ENCODE data around the gene VPS35L. TPM values are rescaled to one million over a fixed set of nuclear protein-coding genes. Genes with fewer than 3 reads are reported as not detected.

Gene VPS35L
- total RNA-seq, 1 donor from 2014 or later: 45.9 TPM

DNA sequence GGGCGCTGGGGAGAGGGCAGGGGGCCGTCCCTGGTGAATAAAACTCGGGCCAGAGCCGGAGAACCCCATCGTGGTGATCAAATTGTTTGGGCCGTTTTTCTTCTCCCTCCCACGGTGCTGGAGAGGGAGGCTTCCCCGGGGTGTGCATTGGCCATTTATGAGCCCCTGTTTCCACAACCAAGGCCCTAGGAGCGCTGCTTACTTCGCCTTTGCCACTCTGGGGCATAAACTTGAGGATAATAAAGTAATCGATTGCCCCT, 31.2 kb upstream of the VPS35L start:
- peaks cover 16% of the 10 kb centered on the region for H3K36me3 ChIP-seq
- intact Hi-C loops (cut with DNase I): no loop called here
- H3K27me3 ChIP-seq (ENCODE audit: low read depth): no peaks in the 10 kb centered on the region
- ATAC-seq: peak in 1 of 2 donors; percentile 0
- peak overlapping the region; percentile 94 for H3K4me3 ChIP-seq
- H3K4me1 ChIP-seq: peaks cover 46% of the 10 kb centered on the region
- no peak for DNase-seq
- peak overlapping the region; percentile 90 for H3K27ac ChIP-seq
- TF ChIP-seq, protein P1, sequence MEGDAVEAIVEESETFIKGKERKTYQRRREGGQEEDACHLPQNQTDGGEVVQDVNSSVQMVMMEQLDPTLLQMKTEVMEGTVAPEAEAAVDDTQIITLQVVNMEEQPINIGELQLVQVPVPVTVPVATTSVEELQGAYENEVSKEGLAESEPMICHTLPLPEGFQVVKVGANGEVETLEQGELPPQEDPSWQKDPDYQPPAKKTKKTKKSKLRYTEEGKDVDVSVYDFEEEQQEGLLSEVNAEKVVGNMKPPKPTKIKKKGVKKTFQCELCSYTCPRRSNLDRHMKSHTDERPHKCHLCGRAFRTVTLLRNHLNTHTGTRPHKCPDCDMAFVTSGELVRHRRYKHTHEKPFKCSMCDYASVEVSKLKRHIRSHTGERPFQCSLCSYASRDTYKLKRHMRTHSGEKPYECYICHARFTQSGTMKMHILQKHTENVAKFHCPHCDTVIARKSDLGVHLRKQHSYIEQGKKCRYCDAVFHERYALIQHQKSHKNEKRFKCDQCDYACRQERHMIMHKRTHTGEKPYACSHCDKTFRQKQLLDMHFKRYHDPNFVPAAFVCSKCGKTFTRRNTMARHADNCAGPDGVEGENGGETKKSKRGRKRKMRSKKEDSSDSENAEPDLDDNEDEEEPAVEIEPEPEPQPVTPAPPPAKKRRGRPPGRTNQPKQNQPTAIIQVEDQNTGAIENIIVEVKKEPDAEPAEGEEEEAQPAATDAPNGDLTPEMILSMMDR (IDR thresholded peaks at IDR 0.05): no peak
- no peaks in the 10 kb centered on the region for H3K9me3 ChIP-seq

DNA sequence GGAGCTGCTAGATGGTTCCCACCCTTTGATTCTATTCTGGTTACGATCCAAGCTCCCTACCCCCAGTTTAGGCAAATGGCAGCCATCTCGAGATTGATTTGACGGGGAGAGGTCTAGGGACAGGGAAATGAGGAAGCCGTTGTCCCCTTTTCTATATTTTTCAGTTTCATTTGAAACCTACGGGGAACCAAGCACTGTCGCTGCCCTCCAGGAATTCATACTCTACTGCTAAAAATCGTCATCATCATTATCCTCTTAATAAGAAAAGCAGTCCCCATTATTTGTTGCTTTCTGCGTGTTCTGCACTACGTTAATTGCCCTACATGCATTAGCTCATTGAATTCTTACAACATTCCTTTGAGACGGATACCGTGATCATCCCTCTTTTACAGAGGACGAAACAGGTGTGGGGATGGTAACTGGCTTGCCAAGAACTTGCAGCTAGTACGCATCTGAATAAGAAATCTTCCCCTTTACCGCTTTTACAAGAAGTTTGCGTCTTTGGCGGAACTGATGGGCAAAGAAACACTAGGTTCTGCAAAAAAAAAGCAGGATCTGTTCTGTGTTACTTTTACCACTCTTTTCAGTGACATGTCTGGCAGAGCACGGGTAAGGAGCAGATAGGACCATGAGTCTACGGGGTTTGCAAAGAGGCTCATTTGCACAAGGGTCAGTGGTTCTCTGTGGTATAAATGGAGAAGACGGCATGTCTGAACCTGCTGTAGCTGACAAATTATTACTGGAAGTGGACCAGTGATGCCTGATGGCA, 30.7 kb upstream of the VPS35L start:
- intact Hi-C loops (cut with DNase I): no loop called here
- H3K27ac ChIP-seq: peak overlapping the region; percentile 90

GRCh38 chr16:19525385-19525723, 30.1 kb upstream of the VPS35L start:
- ATAC-seq (no peak), DNase-seq (no peak)
- TF ChIP-seq, protein P1 (IDR thresholded peaks at IDR 0.05): no peak
- Histone ChIP-seq H3K9me3 (no peaks in the 10 kb centered on the region), H3K27ac (no peak overlapping the region), H3K4me3 (peak overlapping the region; percentile 94), H3K36me3 (peaks cover 25% of the 10 kb centered on the region), H3K27me3 (ENCODE audit: low read depth) (no peaks in the 10 kb centered on the region), H3K4me1 (peaks cover 36% of the 10 kb centered on the region)
- intact Hi-C loops (cut with DNase I): no loop called here

More for the DNA sequence above, 30.7 kb upstream of the VPS35L start:
- H3K27me3 ChIP-seq (ENCODE audit: low read depth): no peaks in the 10 kb centered on the region
- peak overlapping the region; percentile 94 for H3K4me3 ChIP-seq
- TF ChIP-seq, protein P1 (IDR thresholded peaks at IDR 0.05): no peak
- peaks cover 21% of the 10 kb centered on the region for H3K36me3 ChIP-seq
- H3K9me3 ChIP-seq: no peaks in the 10 kb centered on the region
- no peak for DNase-seq
- peaks cover 41% of the 10 kb centered on the region for H3K4me1 ChIP-seq
- no peak for ATAC-seq

DNA sequence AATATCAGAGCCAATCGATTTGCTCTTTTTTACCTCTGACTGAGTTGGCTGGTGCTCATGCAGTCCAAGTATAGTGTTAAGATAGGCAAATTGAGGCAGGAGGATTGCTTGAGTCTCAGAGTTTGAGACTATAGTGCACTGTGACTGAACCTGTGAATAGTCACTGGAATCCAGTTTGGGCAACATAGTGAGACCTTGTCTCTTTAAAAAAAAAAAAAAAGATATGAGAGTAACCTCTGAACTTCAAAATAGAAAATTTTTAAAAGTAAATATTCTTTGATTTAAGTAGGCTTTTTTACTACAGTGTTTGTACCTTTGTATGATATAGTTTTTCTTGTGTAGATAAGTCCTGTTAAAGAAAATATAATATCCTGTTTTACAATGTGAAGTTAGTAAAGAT, 28.3 kb upstream of the VPS35L start:
- TF ChIP-seq, protein P1 (IDR thresholded peaks at IDR 0.05): no peak
- Histone ChIP-seq H3K27me3 (ENCODE audit: low read depth) (no peaks in the 10 kb centered on the region), H3K27ac (no peak overlapping the region), H3K36me3 (peaks cover 41% of the 10 kb centered on the region), H3K4me3 (no peak overlapping the region), H3K4me1 (peaks cover 26% of the 10 kb centered on the region), H3K9me3 (no peaks in the 10 kb centered on the region)
- no peak for ATAC-seq
- intact Hi-C loops (cut with DNase I): no loop called here
- no peak for DNase-seq

DNA sequence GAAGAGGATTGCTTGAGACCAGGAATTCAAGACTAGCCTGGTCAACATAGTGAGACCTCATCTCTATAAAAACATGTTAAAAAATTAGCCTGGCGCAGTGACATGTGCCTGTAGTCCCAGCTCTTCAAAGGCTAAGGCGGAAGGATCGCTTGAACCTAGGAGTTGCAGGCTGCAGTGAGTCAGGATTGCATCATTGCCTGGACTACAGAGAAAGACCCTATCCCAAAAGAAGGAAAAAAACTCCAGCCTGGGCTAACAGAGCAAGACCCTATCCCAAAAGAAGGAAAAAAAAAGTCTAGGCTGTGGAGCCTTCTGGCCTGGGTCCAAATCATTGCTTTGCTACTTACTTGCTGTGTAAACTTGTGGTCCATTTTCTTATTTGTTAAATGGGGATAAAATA, 26.8 kb upstream of the VPS35L start:
- intact Hi-C loops (cut with DNase I): no loop called here
- TF ChIP-seq, protein P1 (IDR thresholded peaks at IDR 0.05): no peak
- DNase-seq: no peak
- no peak for ATAC-seq
- no peaks in the 10 kb centered on the region for H3K9me3 ChIP-seq
- H3K27ac ChIP-seq: no peak overlapping the region
- no peaks in the 10 kb centered on the region for H3K27me3 ChIP-seq (ENCODE audit: low read depth)
- H3K4me3 ChIP-seq: no peak overlapping the region
- H3K36me3 ChIP-seq: peaks cover 56% of the 10 kb centered on the region
- H3K4me1 ChIP-seq: peaks cover 13% of the 10 kb centered on the region

Data from lower lobe of right lung (tissue), 2 donors.